Keratinocyte (primary cell): Measurements from ENCODE around the gene ANGPT4.

Source experiments
- EZH2 ChIP-seq: IDR thresholded peaks from one replicate; pipeline ENCODE4 v1.6.1; 2012; ENCODE audit warnings: inconsistent platforms, mild to moderate bottlenecking, low read length, moderate library complexity
- TF ChIP-seq, protein P1 (sequence below), 3 experiments: IDR thresholded peaks in 1 of 3; conservative IDR thresholded peaks in 1 of 3; optimal IDR thresholded peaks in 1 of 3; 2 replicates in 2 of 3; 3 replicates in 1 of 3; pipeline versions ENCODE3 to v1.5.1; 2011; ENCODE audit warnings: low read length in 3 of 3, mild to moderate bottlenecking in 3 of 3, moderate library complexity in 2 of 3, control low read depth in 1 of 3, inconsistent platforms in 1 of 3; ENCODE audit not compliant: insufficient read depth in 2 of 3; ENCODE audit errors: extremely low read depth in 1 of 3

DNA sequence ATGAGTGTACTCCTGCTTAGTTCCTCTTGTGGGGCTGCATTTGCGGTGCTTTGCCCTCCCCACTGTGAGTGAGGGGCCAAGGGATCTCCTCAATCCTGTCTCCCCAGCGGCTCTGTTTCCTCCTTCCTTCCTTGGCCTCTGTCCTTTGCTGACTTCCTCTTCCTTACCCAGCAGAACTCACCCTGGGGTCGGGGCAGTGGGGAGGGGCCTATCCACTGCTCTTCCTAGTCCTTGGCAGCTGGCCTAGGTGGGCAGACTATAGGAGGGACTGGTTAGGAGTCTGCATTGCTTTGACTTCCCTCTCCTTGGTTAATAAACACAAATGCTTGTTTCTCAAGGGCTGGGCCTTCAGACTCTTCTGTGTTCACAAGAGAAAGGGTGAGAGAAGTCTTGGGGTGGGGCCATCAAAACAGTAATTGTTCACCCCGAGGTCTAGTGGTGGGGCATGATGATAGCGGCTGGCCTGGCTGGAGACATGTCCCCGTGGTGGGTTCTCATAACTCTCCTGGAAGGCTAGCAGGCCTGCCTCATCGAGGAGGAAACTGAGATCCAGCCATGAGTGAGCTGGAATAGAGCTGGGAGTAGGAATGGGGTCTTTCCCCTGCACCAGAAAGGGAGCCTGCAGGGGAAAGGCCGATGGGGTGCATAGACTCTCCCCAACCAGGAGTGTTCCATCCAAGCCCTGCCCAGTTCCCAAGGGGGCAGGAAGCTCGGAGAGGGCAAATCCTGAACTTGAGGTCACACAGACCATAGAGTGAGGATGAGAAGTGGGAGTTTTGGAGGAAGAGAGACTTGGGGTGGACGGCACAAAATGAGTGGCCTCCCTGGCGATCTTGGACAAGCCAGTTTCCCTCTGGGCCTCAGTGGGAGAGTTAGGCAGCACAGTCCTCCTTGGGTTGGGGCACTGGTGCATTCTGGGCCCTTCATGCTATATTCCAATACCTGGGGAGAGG lies 69.9 kb downstream of the ANGPT4 start:
- TF ChIP-seq, protein P1, sequence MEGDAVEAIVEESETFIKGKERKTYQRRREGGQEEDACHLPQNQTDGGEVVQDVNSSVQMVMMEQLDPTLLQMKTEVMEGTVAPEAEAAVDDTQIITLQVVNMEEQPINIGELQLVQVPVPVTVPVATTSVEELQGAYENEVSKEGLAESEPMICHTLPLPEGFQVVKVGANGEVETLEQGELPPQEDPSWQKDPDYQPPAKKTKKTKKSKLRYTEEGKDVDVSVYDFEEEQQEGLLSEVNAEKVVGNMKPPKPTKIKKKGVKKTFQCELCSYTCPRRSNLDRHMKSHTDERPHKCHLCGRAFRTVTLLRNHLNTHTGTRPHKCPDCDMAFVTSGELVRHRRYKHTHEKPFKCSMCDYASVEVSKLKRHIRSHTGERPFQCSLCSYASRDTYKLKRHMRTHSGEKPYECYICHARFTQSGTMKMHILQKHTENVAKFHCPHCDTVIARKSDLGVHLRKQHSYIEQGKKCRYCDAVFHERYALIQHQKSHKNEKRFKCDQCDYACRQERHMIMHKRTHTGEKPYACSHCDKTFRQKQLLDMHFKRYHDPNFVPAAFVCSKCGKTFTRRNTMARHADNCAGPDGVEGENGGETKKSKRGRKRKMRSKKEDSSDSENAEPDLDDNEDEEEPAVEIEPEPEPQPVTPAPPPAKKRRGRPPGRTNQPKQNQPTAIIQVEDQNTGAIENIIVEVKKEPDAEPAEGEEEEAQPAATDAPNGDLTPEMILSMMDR (optimal IDR thresholded peaks at IDR 0.05 in 1 of 3, IDR thresholded peaks at IDR 0.05 in 1 of 3, conservative IDR thresholded peaks at IDR 0.05 in 1 of 3; ENCODE audit: extremely low read depth in 1 of 3, insufficient read depth in 2 of 3, low read length in 3 of 3): no peak
- no peak for TF ChIP-seq EZH2
